Spleen (tissue), 7 donors: ENCODE results near the gene DDX28.

Experiments
- CTCF ChIP-seq, 11 experiments: fragments of 200-600 bp in 7 of 11; fragments of 450-650 bp in 4 of 11; sonication (generic) in 4 of 11; IDR thresholded peaks in 8 of 11; conservative IDR thresholded peaks in 3 of 11; 1 replicate in 7 of 11; 2 replicates in 4 of 11; pipeline versions ENCODE4 v1.4.0 to v1.8.0; 2016 to 2021; ENCODE audit warnings: antibody characterized with exemption in 11 of 11, inconsistent platforms in 4 of 11, mild to moderate bottlenecking in 1 of 11
- POLR2A ChIP-seq, 3 donors: fragments of 450-650 bp; IDR thresholded peaks; one replicate each; pipeline ENCODE4 v1.5.1; 2017; ENCODE audit warnings: antibody characterized with exemption in 3 of 3, mild to moderate bottlenecking in 1 of 3
- donor health status: DM: no; HTN: no; CAD: no; lungs with moderate emphysema.
- donor health status: DM: no; HTN: no; CAD: no.
- donor health status: DM: no; HTN: no; CAD: no.

DNA sequence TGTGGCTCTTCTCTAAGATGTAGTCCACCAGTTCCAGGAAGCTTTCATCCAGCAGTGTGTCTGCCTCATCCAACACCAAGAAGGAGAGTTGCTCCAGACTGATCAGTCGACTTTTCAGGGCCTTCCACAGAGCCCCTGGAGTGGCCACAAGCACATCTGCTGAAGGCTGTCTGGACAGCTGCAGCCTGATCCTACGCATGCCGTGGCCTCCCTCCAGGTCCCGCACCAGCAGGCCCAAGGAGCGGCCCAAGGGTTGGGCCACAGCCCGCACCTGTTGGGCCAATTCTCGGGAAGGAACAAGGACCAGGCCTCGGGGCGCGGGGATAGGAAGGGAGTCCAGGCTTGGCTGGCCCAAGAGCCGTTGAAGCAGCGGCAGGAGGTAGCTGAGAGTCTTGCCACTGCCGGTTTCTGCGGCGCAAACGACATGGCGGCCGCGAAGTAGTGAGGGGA, 729 bp downstream of the DDX28 start:
- no peak for TF ChIP-seq CTCF (IDR thresholded peaks at IDR 0.05 in 8 of 11, conservative IDR thresholded peaks at IDR 0.05 in 3 of 11)
- TF ChIP-seq POLR2A (IDR thresholded peaks at IDR 0.05), result no peak
